HepG2 (cell line): ENCODE measurements around the gene NTM. TPM values are rescaled to one million over a fixed set of nuclear protein-coding genes. Genes with fewer than 3 reads are reported as not detected.

Experiments used
- ATAC-seq: fragments of 200-7000 bp; cut with Tn5 transposase; 3 replicates; pipeline ENCODE4 v1.9.1; 2020; ENCODE audit warnings: mild to moderate bottlenecking, moderate library complexity
- BruUV-seq: library from RNA; stranded (reverse); fragments of 400-500 nt; replicated peaks from 2 replicates; lab custom pipeline; 2021; lab: Mats Ljungman, UMichigan
- CTCF ChIA-PET: fragments of 300-600 bp; formaldehyde crosslinking; extraction: SDS; loops from one replicate; lab custom pipeline; 2021; ENCODE audit warnings: low total read pairs, inconsistent platforms, low intra/inter-chr PET ratio; lab: Yijun Ruan, JAX
- POLR2A ChIA-PET: fragments of 350-600 bp; sonication (Branson Sonifier 250); formaldehyde crosslinking; loops from one replicate; lab custom pipeline; 2020; ENCODE audit warnings: antibody characterized with exemption, inconsistent platforms; lab: Yijun Ruan, JAX
- DNase-seq: peaks from one replicate; pipeline ENCODE4 v3.0.0-alpha.2; 2015; ENCODE audit warnings: low spot score
- FAIRE-seq: peaks from 3 replicates; lab custom pipeline; 2011; peaks lifted over from hg19 to GRCh38; lab: Jason Lieb, UNC
- H2AFZ ChIP-seq: one replicate; pipeline ENCODE4 v1.6.1; 2011; ENCODE audit warnings: low read length, inconsistent platforms
- H3K27ac ChIP-seq: fragments of 300-600 bp; 3 replicates; pipeline ENCODE4 v1.8.0; 2011; ENCODE audit warnings: mixed run types, mild to moderate bottlenecking, mixed read lengths, low read length, inconsistent platforms; ENCODE audit not compliant: insufficient read depth; ENCODE audit errors: extremely low read length
- H3K27me3 ChIP-seq, 2 experiments: fragments of 200-600 bp in 1 of 2; 2 replicates in 1 of 2; 3 replicates in 1 of 2; pipeline versions ENCODE4 v1.6.0 to v1.8.0; 2011; ENCODE audit warnings: low read length in 2 of 2, mild to moderate bottlenecking in 2 of 2, moderate library complexity in 2 of 2, inconsistent platforms in 1 of 2; ENCODE audit not compliant: insufficient read depth in 2 of 2, control insufficient read depth in 1 of 2
- H3K36me3 ChIP-seq, 2 experiments: fragments of 200-600 bp in 1 of 2; replicated peaks in 1 of 2; 2 replicates in 1 of 2; 3 replicates in 1 of 2; pipeline versions ENCODE4 v1.5.1 to v1.8.0; 2011; ENCODE audit warnings: low read length in 2 of 2, inconsistent platforms in 1 of 2; ENCODE audit not compliant: insufficient read depth in 2 of 2, control insufficient read depth in 1 of 2
- H3K4me1 ChIP-seq: 2 replicates; pipeline ENCODE4 v1.5.1; 2012; ENCODE audit warnings: low read length, inconsistent platforms; ENCODE audit not compliant: insufficient read depth
- H3K4me2 ChIP-seq: 2 replicates; pipeline ENCODE4 v1.6.0; 2011; ENCODE audit warnings: low read depth, low read length, inconsistent platforms
- H3K4me3 ChIP-seq, 3 experiments: fragments of 200-600 bp in 1 of 3; sonication (generic), shearing (Covaris generic) in 1 of 3; replicated peaks in 1 of 3; 2 replicates each; pipeline ENCODE4 v1.5.1; 2011 to 2016; ENCODE audit warnings: low read length in 3 of 3, inconsistent platforms in 2 of 3, low read depth in 2 of 3, mild to moderate bottlenecking in 2 of 3, control low read depth in 1 of 3, mixed read lengths in 1 of 3; ENCODE audit not compliant: insufficient read depth in 1 of 3
- H3K79me2 ChIP-seq: one replicate; pipeline ENCODE4 v1.6.1; 2011; ENCODE audit warnings: low read length, inconsistent platforms; ENCODE audit not compliant: insufficient read depth
- H3K9ac ChIP-seq: 2 replicates; pipeline ENCODE4 v1.6.0; 2011; ENCODE audit warnings: mild to moderate bottlenecking, low read depth, low read length, inconsistent platforms; ENCODE audit not compliant: insufficient read depth
- H3K9me3 ChIP-seq: 2 replicates; pipeline ENCODE4 v1.5.1; 2012; ENCODE audit warnings: mild to moderate bottlenecking, low read length
- H4K20me1 ChIP-seq: 2 replicates; pipeline ENCODE4 v1.6.0; 2011; ENCODE audit warnings: inconsistent platforms, mild to moderate bottlenecking, low read length, moderate library complexity; ENCODE audit not compliant: insufficient read depth
- CBX5 ChIP-seq: sonication (generic); formaldehyde crosslinking; IDR thresholded peaks from 2 replicates; pipeline ENCODE4 v1.4.0; 2020; ENCODE audit warnings: missing genetic modification reagents, borderline replicate concordance
- CEBPG ChIP-seq: IDR thresholded peaks from 2 replicates; pipeline ENCODE4 v1.6.1; 2016
- GLI4 ChIP-seq: sonication (generic); formaldehyde crosslinking; IDR thresholded peaks from 2 replicates; pipeline ENCODE4 v1.5.1; 2020; ENCODE audit warnings: missing genetic modification reagents, mild to moderate bottlenecking, moderate library complexity, borderline replicate concordance
- IKZF1 ChIP-seq: fragments of 450-650 bp; IDR thresholded peaks from 2 replicates; pipeline ENCODE4 v1.7.1; 2016
- NBN ChIP-seq: fragments of 450-650 bp; conservative IDR thresholded peaks from 2 replicates; pipeline ENCODE4 v1.6.1; 2017
- NFYC ChIP-seq: IDR thresholded peaks from 2 replicates; pipeline ENCODE4 v1.6.1; 2016; ENCODE audit warnings: missing genetic modification reagents, missing compliant biosample characterization
- NR2F6 ChIP-seq, 2 experiments: IDR thresholded peaks; 2 replicates each; pipeline ENCODE4 v1.6.1; 2016; ENCODE audit warnings: antibody characterized with exemption in 1 of 2, mild to moderate bottlenecking in 1 of 2
- TGIF2 ChIP-seq: IDR thresholded peaks from 2 replicates; pipeline ENCODE4 v1.6.1; 2016; ENCODE audit warnings: control low read depth, missing compliant biosample characterization
- WIZ ChIP-seq: sonication (generic); formaldehyde crosslinking; IDR thresholded peaks from 2 replicates; pipeline ENCODE4 v1.5.1; 2020; ENCODE audit warnings: mild to moderate bottlenecking, missing genetic modification reagents
- ZNF17 ChIP-seq: sonication (generic); formaldehyde crosslinking; IDR thresholded peaks from 2 replicates; pipeline ENCODE4 v1.5.0; 2020; ENCODE audit warnings: mild to moderate bottlenecking, missing genetic modification reagents
- WGBS: methylation state at CpG from one replicate; pipeline ENCODE4 v1.1.6; 2017; ENCODE audit warnings: low lambda C conversion rate; 5-methylcytosine and 5-hydroxymethylcytosine counted together
- in situ Hi-C: cut with HindIII; loops from 2 replicates; pipeline ENCODE4 v1.10.0; 2017; ENCODE audit warnings: low pct_unique_long_range_greater_than_20kb; ENCODE audit not compliant: extremely low pct_ligation_motif_present
- intact Hi-C: fragments of 100-400 bp; cut with micrococcal nuclease; formaldehyde crosslinking; loops from one replicate; pipeline ENCODE4 v1.10.0; 2022; ENCODE audit not compliant: unreplicated experiment
- polyA plus RNA-seq, 8 experiments: library from polyadenylated mRNA; depleted of rRNA in 3 of 8; stranded (reverse) in 7 of 8; unstranded in 1 of 8; fragments of >200 nt; fragmentation: Illumina TruSeq in 4 of 8; extraction: Trizol in 4 of 8; gene quantifications; 2 replicates each; pipeline versions ENCODE4 v1.2.1 to v1.2.3, GENCODE V29; 2011 to 2016; ENCODE audit warnings: low read depth in 4 of 8, missing spikeins in 1 of 8, mixed read lengths in 1 of 8; ENCODE audit not compliant: insufficient read depth in 1 of 8
- total RNA-seq, 5 experiments: library from RNA; depleted of rRNA; stranded (reverse); fragments of >200 nt; fragmentation: Illumina TruSeq; extraction: Trizol; gene quantifications; 2 replicates each; pipeline ENCODE4 v1.2.3, GENCODE V29; 2016; ENCODE audit warnings: low read depth in 1 of 5
- TF ChIP-seq, protein P1 (sequence below): IDR thresholded peaks from 2 replicates; pipeline ENCODE4 v1.6.1; 2016; ENCODE audit warnings: mild to moderate bottlenecking, missing biosample characterization, missing genetic modification reagents
- TF ChIP-seq, protein P2 (sequence below): sonication (generic); formaldehyde crosslinking; IDR thresholded peaks from 2 replicates; pipeline ENCODE4 v1.8.0; 2022; ENCODE audit warnings: low read depth, missing genetic modification reagents

NTM gene
- total and polyA plus RNA-seq, 2 of the 13 experiments (the other 11 are each of a cell fraction or from before 2014, with no cell fraction given) = not detected

DNA sequence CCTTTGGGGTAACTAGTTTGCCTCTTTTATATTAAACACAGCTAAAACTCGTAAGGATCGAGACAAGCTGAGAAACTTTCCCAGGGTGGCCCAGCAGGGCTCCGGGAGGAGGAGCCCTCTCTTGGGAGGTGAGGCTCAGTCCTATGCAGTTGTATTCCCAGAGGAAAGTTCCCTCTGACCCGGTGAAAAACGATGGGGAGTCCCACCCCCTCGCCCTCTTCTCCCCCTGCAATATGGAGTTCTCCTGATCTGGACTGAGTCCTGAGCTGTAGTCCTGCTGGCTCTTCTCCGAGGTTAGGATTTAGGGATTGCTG is 1.3 kb downstream of the NTM start (continued):
- no peak for TF ChIP-seq WIZ (CRISPR knock-in tag)
- TF ChIP-seq NFYC = no peak
- no peak for TF ChIP-seq CEBPG (CRISPR knock-in tag)
- TF ChIP-seq ZNF17 (CRISPR knock-in tag) = no peak
- TF ChIP-seq, protein P1, sequence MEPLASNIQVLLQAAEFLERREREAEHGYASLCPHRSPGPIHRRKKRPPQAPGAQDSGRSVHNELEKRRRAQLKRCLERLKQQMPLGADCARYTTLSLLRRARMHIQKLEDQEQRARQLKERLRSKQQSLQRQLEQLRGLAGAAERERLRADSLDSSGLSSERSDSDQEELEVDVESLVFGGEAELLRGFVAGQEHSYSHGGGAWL (CRISPR knock-in tag) = no peak
- no peak for TF ChIP-seq CBX5
- TF ChIP-seq, protein P2, sequence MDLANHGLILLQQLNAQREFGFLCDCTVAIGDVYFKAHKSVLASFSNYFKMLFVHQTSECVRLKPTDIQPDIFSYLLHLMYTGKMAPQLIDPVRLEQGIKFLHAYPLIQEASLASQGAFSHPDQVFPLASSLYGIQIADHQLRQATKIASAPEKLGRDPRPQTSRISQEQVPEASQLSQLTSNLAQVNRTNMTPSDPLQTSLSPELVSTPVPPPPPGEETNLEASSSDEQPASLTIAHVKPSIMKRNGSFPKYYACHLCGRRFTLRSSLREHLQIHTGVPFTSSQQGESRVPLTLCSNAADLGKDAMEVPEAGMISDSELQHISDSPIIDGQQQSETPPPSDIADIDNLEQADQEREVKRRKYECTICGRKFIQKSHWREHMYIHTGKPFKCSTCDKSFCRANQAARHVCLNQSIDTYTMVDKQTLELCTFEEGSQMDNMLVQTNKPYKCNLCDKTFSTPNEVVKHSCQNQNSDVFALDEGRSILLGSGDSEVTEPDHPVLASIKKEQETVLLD (CRISPR knock-in tag) = no peak

DNA sequence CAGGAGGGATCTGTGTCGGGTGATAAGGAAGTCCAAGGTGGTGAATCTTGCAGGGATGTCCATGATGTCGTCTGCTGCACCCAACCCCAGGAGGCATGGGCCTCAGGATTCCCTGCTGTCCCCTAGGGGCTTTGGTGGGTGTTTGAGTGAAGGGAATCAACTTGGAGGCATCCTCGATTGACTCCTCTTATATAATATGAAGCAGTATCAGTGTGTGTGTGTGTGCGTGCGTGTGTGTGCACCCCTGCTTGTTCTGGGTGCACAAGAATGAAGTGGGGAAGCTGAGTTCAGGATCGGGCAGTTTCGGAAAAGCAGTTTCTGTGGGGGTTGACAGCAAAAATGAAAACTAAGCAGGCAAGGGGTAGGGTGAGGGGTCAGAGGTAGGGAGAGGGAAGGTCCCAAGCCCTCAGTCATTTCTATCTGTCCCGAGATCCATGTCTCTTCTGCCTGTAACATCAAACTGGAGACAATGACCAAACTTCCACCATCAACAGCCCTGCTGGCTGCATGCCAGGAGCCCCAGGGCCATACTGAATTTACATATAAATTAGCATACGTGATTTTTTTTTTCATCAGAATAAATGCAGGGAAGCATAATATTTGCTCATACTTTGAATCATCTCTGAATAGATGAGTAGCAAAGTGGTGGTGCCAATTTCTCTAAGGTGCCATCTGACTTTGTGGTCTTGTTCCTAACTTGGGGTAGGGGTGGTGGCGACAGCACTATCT is 2.0 kb downstream of the NTM start:
- intact Hi-C loops = no loop called here
- H3K4me3 ChIP-seq = no peak overlapping the region
- 30% methylated on average over 10 of the region's 10 CpGs for WGBS
- DNase-seq (no peak), FAIRE-seq (no peak)
- H3K4me1 ChIP-seq = no peaks in the 10 kb centered on the region
- no peak overlapping the region for H3K9ac ChIP-seq
- POLR2A ChIA-PET = no interaction called here
- no peak overlapping the region for H3K27ac ChIP-seq
- H4K20me1 ChIP-seq = no peaks in the 10 kb centered on the region
- H3K36me3 ChIP-seq = no peaks in the 10 kb centered on the region
- no TSS peak for BruUV-seq
- H3K4me2 ChIP-seq = no peak overlapping the region
- no peak overlapping the region for H2AFZ ChIP-seq
- TF ChIP-seq NR2F6 (IDR thresholded peaks at IDR 0.05) = no peak
- TF ChIP-seq NR2F6 (CRISPR knock-in tag; IDR thresholded peaks at IDR 0.05) = no peak
- TF ChIP-seq NBN = no peak
- TF ChIP-seq IKZF1 = no peak
- no peak for TF ChIP-seq GLI4 (CRISPR knock-in tag)
- no peak for TF ChIP-seq TGIF2 (CRISPR knock-in tag)
- TF ChIP-seq, all 625 proteins: peak for 0
- in situ Hi-C loops = no loop called here
- Histone ChIP-seq H3K9me3 (no peaks in the 10 kb centered on the region), H3K79me2 (no peaks in the 10 kb centered on the region), H3K27me3 (peaks cover 1 to 31% of the 10 kb centered on the region in 2 experiments; a peak in 4 of 5 replicates)
- CTCF ChIA-PET = no interaction called here
- ATAC-seq = no peak
